H1 (cell line): ENCODE data around the gene SOBP. TPM values are rescaled to one million over a fixed set of nuclear protein-coding genes. Genes with fewer than 3 reads are reported as not detected.

Experiments
- CEBPB ChIP-seq: IDR thresholded peaks from 2 replicates; pipeline ENCODE4 v1.6.1; 2012; ENCODE audit warnings: low read depth, low read length
- CTBP2 ChIP-seq: IDR thresholded peaks from 2 replicates; pipeline ENCODE4 v1.7.0; 2011; ENCODE audit warnings: borderline replicate concordance, mild to moderate bottlenecking, moderate library complexity, mixed read lengths, low read length; ENCODE audit not compliant: insufficient read depth, insufficient read length
- SIRT6 ChIP-seq: IDR thresholded peaks from one replicate; pipeline ENCODE4 v1.7.1; 2012; ENCODE audit warnings: low read length, inconsistent platforms
- polyA plus RNA-seq, 7 experiments: library from polyadenylated mRNA; depleted of rRNA in 3 of 7; stranded (reverse) in 5 of 7; unstranded in 2 of 7; fragments of >200 nt in 5 of 7; fragments of 200-250 nt in 2 of 7; gene quantifications; 1 replicate in 5 of 7; 2 replicates in 1 of 7; 4 replicates in 1 of 7; pipeline versions ENCODE4 v1.2.1 to v1.2.3, GENCODE V29; 2011 to 2013; ENCODE audit warnings: missing spikeins in 2 of 7, mixed read lengths in 2 of 7
- total RNA-seq: library from RNA; stranded (reverse); fragmentation: NEBNext Ultra II Directional; extraction: Animal tissue kit (Norgen Biotek cat#: 25700); gene quantifications from 2 replicates; pipeline ENCODE4 v1.2.1, GENCODE V29; 2021
- TF ChIP-seq, protein P1 (sequence below): fragments of 300-600 bp; sonication (generic); IDR thresholded peaks from 2 replicates; pipeline ENCODE4 v1.7.1; 2012; ENCODE audit warnings: low read length, moderate library complexity, mild to moderate bottlenecking, inconsistent platforms; ENCODE audit not compliant: insufficient replicate concordance

The SOBP gene
- total and polyA plus RNA-seq, 2 of the 8 experiments (the other 6 are each of a cell fraction or from before 2014, with no cell fraction given), result 0.45 to 6.2 TPM

DNA sequence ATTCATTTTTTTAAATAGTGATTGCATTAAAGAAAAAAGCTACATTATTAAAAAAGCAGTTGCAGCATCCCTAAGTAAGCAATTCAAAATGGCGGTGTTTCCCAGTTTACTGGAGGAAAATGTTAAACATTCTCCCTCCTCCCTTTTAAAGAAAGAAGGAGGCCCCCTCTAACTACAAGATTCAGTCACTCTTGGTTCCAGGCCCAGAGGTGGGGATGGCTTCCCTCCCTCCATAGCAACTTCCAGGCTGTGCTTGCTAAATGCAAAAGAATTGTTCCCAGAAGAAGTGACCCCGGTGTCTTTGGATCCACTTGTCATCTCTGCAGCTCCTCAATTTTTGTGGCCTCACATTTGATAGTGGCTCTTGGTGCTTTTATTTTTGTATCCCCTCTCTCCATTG lies 165.9 kb downstream of the SOBP start (continued):
- no peak for TF ChIP-seq CTBP2
- TF ChIP-seq, protein P1, sequence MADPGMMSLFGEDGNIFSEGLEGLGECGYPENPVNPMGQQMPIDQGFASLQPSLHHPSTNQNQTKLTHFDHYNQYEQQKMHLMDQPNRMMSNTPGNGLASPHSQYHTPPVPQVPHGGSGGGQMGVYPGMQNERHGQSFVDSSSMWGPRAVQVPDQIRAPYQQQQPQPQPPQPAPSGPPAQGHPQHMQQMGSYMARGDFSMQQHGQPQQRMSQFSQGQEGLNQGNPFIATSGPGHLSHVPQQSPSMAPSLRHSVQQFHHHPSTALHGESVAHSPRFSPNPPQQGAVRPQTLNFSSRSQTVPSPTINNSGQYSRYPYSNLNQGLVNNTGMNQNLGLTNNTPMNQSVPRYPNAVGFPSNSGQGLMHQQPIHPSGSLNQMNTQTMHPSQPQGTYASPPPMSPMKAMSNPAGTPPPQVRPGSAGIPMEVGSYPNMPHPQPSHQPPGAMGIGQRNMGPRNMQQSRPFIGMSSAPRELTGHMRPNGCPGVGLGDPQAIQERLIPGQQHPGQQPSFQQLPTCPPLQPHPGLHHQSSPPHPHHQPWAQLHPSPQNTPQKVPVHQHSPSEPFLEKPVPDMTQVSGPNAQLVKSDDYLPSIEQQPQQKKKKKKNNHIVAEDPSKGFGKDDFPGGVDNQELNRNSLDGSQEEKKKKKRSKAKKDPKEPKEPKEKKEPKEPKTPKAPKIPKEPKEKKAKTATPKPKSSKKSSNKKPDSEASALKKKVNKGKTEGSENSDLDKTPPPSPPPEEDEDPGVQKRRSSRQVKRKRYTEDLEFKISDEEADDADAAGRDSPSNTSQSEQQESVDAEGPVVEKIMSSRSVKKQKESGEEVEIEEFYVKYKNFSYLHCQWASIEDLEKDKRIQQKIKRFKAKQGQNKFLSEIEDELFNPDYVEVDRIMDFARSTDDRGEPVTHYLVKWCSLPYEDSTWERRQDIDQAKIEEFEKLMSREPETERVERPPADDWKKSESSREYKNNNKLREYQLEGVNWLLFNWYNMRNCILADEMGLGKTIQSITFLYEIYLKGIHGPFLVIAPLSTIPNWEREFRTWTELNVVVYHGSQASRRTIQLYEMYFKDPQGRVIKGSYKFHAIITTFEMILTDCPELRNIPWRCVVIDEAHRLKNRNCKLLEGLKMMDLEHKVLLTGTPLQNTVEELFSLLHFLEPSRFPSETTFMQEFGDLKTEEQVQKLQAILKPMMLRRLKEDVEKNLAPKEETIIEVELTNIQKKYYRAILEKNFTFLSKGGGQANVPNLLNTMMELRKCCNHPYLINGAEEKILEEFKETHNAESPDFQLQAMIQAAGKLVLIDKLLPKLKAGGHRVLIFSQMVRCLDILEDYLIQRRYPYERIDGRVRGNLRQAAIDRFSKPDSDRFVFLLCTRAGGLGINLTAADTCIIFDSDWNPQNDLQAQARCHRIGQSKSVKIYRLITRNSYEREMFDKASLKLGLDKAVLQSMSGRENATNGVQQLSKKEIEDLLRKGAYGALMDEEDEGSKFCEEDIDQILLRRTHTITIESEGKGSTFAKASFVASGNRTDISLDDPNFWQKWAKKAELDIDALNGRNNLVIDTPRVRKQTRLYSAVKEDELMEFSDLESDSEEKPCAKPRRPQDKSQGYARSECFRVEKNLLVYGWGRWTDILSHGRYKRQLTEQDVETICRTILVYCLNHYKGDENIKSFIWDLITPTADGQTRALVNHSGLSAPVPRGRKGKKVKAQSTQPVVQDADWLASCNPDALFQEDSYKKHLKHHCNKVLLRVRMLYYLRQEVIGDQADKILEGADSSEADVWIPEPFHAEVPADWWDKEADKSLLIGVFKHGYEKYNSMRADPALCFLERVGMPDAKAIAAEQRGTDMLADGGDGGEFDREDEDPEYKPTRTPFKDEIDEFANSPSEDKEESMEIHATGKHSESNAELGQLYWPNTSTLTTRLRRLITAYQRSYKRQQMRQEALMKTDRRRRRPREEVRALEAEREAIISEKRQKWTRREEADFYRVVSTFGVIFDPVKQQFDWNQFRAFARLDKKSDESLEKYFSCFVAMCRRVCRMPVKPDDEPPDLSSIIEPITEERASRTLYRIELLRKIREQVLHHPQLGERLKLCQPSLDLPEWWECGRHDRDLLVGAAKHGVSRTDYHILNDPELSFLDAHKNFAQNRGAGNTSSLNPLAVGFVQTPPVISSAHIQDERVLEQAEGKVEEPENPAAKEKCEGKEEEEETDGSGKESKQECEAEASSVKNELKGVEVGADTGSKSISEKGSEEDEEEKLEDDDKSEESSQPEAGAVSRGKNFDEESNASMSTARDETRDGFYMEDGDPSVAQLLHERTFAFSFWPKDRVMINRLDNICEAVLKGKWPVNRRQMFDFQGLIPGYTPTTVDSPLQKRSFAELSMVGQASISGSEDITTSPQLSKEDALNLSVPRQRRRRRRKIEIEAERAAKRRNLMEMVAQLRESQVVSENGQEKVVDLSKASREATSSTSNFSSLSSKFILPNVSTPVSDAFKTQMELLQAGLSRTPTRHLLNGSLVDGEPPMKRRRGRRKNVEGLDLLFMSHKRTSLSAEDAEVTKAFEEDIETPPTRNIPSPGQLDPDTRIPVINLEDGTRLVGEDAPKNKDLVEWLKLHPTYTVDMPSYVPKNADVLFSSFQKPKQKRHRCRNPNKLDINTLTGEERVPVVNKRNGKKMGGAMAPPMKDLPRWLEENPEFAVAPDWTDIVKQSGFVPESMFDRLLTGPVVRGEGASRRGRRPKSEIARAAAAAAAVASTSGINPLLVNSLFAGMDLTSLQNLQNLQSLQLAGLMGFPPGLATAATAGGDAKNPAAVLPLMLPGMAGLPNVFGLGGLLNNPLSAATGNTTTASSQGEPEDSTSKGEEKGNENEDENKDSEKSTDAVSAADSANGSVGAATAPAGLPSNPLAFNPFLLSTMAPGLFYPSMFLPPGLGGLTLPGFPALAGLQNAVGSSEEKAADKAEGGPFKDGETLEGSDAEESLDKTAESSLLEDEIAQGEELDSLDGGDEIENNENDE, result no peak
- no peak for TF ChIP-seq SIRT6
- TF ChIP-seq CEBPB, result no peak
